ENCODE data around the gene SRSF7.
"Not testable (repeated sequence)": the region's sequence is repeated elsewhere in the genome, so short reads cannot be mapped to it uniquely, and the experiment has no call there.

Gene SRSF7

GRCh38 chr2:38706846-38707345 is 44.3 kb downstream of the SRSF7 start:
- TF ChIP-seq MYC (IDR thresholded peaks at IDR 0.05; ENCODE audit: low read depth, low read length) (no peak), CTCF (IDR thresholded peaks at IDR 0.05; ENCODE audit: low read depth, low read length) (no peak), POLR2A (IDR thresholded peaks at IDR 0.05; ENCODE audit: extremely low read depth, insufficient read length) (no peak)
- TF ChIP-seq, protein P1, sequence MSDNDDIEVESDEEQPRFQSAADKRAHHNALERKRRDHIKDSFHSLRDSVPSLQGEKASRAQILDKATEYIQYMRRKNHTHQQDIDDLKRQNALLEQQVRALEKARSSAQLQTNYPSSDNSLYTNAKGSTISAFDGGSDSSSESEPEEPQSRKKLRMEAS (IDR thresholded peaks at IDR 0.05; ENCODE audit: low read depth, low read length), result no peak
- DNase-seq (ENCODE audit: low read depth), result no peak

GRCh38 chr2:38704664-38705063 is 46.5 kb downstream of the SRSF7 start:
- DNase-seq (ENCODE audit: low read depth), result no peak
- no peak overlapping the region for H3K4me3 ChIP-seq (ENCODE audit: low read depth, low read length)
- TF ChIP-seq, protein P1 (IDR thresholded peaks at IDR 0.05; ENCODE audit: low read depth, low read length), result no peak
- TF ChIP-seq MYC (IDR thresholded peaks at IDR 0.05; ENCODE audit: low read depth, low read length) (no peak), POLR2A (IDR thresholded peaks at IDR 0.05; ENCODE audit: extremely low read depth, insufficient read length) (no peak), CTCF (IDR thresholded peaks at IDR 0.05; ENCODE audit: low read depth, low read length) (no peak)

More at GRCh38 chr2:38706846-38707345, 44.3 kb downstream of the SRSF7 start:
- H3K4me3 ChIP-seq (ENCODE audit: low read depth, low read length), result no peak overlapping the region

- not testable (repeated sequence) for DNase-seq (ENCODE audit: low read depth); H3K4me3 ChIP-seq (ENCODE audit: low read depth, low read length)
Measured at GRCh38 chr2:38703336-38703735, 47.8 kb downstream of the SRSF7 start.

DNA sequence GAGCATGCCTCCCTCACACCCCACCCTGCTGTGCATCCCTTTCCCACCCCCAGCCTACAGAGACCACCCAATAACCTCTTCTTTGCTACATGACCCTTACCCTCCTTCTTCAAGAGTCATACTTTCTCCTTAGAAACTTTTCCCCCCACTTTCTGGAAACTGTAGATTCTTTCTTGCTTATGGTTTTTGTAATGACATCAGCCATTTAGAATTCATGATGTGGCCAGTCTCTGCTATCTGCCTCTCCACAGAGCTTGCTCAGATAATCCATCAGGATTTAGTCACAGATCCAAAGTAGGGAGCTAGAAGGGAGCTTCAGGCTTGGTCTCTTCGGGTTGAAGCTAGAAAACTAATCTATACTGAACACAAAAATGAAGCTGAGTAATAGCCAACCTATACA is 48.7 kb downstream of the SRSF7 start:
- DNase-seq (ENCODE audit: low read depth), result no peak
- TF ChIP-seq POLR2A (IDR thresholded peaks at IDR 0.05; ENCODE audit: extremely low read depth, insufficient read length), result no peak
- TF ChIP-seq CTCF (IDR thresholded peaks at IDR 0.05; ENCODE audit: low read depth, low read length), result no peak
- no peak for TF ChIP-seq MYC (IDR thresholded peaks at IDR 0.05; ENCODE audit: low read depth, low read length)
- TF ChIP-seq, protein P1 (IDR thresholded peaks at IDR 0.05; ENCODE audit: low read depth, low read length), result no peak

GRCh38 chr2:38701542-38701941 is 49.6 kb downstream of the SRSF7 start:
- H3K4me3 ChIP-seq (ENCODE audit: low read depth, low read length), result no peak overlapping the region
- DNase-seq (ENCODE audit: low read depth), result no peak
- TF ChIP-seq, protein P1 (IDR thresholded peaks at IDR 0.05; ENCODE audit: low read depth, low read length), result no peak
- TF ChIP-seq MYC (IDR thresholded peaks at IDR 0.05; ENCODE audit: low read depth, low read length) (no peak), CTCF (IDR thresholded peaks at IDR 0.05; ENCODE audit: low read depth, low read length) (no peak), POLR2A (IDR thresholded peaks at IDR 0.05; ENCODE audit: extremely low read depth, insufficient read length) (no peak)

More for the DNA sequence above, 48.7 kb downstream of the SRSF7 start:
- H3K4me3 ChIP-seq (ENCODE audit: low read depth, low read length), result no peak overlapping the region

DNA sequence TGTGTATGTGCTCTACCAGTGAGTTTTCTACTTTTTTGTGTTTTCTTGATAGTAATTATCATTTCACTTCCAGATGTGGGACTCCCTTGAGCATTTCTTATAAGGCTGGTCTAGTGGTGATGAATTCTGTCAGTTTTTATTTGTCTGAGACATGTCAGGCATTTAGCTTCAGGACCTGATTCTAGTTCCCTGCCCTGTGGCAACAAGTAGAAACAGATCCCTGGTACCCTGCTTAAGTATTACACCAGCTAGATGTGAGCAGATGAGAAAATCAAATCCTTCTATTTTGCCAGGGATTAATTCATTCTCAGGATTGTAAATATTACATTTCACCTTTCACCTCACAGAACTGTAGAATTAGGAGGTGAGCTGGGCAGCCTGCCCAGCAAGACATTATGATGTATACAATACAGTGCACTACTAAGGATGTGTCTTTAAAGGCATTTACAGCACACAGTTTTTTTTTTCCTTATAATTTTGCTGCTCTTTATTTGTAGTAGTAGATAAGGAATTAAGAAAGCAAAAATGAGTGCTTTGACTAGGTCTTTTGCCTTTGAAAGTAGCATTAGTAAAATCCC is 50.2 kb downstream of the SRSF7 start:
- no peak for DNase-seq (ENCODE audit: low read depth)
- TF ChIP-seq, protein P1 (IDR thresholded peaks at IDR 0.05; ENCODE audit: low read depth, low read length), result no peak
- no peak for TF ChIP-seq POLR2A (IDR thresholded peaks at IDR 0.05; ENCODE audit: extremely low read depth, insufficient read length)
- no peak for TF ChIP-seq CTCF (IDR thresholded peaks at IDR 0.05; ENCODE audit: low read depth, low read length)
- no peak for TF ChIP-seq MYC (IDR thresholded peaks at IDR 0.05; ENCODE audit: low read depth, low read length)
- H3K4me3 ChIP-seq (ENCODE audit: low read depth, low read length), result no peak overlapping the region
